SK-N-MC (cell line): ENCODE measurements around the gene ZFAND3.

Experiments
- EZH2 ChIP-seq: fragments of 200-600 bp; sonication (generic); IDR thresholded peaks from one replicate; pipeline ENCODE4 v1.6.1; 2017; ENCODE audit warnings: antibody characterized with exemption
- FOXP2 ChIP-seq: optimal IDR thresholded peaks from 2 replicates; pipeline ENCODE3; 2011; ENCODE audit warnings: mild to moderate bottlenecking, moderate library complexity; ENCODE audit not compliant: insufficient read depth; ENCODE audit errors: extremely low read length, control extremely low read depth
- POLR2AphosphoS5 ChIP-seq: IDR thresholded peaks from 2 replicates; pipeline ENCODE4 v1.6.1; 2012; ENCODE audit warnings: mild to moderate bottlenecking, low read depth, low read length, borderline replicate concordance

DNA sequence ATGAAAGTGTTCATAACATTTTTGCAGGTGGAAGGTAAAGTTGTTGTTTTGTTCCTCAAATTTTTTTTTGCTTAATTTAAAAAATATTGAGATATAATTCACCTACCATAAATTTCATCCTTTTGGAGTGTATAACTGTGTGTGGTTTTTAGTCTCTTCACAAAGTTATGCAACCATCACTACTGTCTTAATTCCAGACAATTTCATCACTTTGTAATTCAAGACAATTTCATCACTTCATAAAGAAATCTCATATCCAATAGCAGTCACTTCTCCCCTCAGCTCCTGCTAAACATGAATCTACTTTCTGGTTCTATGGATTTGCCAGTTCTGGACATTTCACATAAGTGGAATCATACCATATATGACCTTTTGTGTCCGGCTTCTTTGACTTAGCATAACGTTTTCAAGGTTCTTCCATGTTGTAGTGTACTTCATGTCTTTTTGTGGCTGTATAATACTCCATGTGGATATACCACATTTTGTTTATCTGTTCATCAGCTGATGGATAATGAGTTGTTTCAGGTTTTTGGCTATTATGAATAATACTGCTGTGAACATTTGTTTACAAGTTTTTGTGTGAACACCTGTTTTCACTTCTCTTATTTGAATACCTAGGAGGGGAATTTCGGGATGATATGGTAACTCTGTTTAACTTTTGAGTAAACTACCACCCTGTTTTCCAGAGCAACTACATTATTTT, 18.8 kb downstream of the ZFAND3 start:
- TF ChIP-seq EZH2 (no peak), POLR2AphosphoS5 (no peak), FOXP2 (no peak)
